ENCODE data around the gene SART1.

DNA sequence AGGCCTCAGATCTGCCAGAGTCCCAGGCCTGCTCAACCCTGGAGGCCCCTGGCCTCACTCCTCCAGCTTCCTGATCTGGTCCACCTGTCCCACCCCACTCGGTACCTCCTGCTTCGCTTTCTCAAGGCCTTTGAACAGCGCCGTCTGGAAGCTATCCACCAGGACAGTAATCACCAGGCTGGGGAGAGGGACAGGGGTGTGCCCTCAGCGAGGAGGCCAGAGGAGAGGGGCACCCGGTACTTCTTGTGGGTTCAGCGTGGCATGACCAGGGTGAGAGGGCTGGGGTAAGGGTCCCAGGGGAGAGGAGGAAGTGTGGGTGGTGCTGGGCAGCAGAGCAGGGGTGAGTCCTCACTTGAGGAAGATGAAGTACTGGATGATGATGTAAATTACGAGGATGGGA is 58.7 kb downstream of the SART1 start:
- TF ChIP-seq POLR2A (IDR thresholded peaks at IDR 0.05): no peak
- TF ChIP-seq, protein P1, sequence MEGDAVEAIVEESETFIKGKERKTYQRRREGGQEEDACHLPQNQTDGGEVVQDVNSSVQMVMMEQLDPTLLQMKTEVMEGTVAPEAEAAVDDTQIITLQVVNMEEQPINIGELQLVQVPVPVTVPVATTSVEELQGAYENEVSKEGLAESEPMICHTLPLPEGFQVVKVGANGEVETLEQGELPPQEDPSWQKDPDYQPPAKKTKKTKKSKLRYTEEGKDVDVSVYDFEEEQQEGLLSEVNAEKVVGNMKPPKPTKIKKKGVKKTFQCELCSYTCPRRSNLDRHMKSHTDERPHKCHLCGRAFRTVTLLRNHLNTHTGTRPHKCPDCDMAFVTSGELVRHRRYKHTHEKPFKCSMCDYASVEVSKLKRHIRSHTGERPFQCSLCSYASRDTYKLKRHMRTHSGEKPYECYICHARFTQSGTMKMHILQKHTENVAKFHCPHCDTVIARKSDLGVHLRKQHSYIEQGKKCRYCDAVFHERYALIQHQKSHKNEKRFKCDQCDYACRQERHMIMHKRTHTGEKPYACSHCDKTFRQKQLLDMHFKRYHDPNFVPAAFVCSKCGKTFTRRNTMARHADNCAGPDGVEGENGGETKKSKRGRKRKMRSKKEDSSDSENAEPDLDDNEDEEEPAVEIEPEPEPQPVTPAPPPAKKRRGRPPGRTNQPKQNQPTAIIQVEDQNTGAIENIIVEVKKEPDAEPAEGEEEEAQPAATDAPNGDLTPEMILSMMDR (IDR thresholded peaks at IDR 0.05): no peak
- TF ChIP-seq EP300 (IDR thresholded peaks at IDR 0.05): no peak

All from gastroesophageal sphincter (tissue), 3 donors.